PC-3 (cell line): ENCODE measurements around the gene PRSS50. TPM values are rescaled to one million over a fixed set of nuclear protein-coding genes. Genes with fewer than 3 reads are reported as not detected.

Experiments
- ATAC-seq: fragments of 200-7000 bp; cut with Tn5 transposase; 2 replicates; pipeline ENCODE4 v1.9.1; 2020; ENCODE audit warnings: mild to moderate bottlenecking, moderate library complexity
- BruUV-seq: library from RNA; stranded (reverse); fragments of 400-500 nt; replicated peaks from 2 replicates; lab custom pipeline; 2021; lab: Mats Ljungman, UMichigan
- CTCF ChIA-PET: fragments of 300-600 bp; sonication (Branson Sonifier 250); formaldehyde crosslinking; loops from one replicate; lab custom pipeline; 2022; ENCODE audit warnings: antibody characterized with exemption; lab: Charles Lee
- POLR2A ChIA-PET: fragments of 300-600 bp; sonication (Branson Sonifier 250); formaldehyde crosslinking; loops from one replicate; lab custom pipeline; 2022; ENCODE audit warnings: antibody characterized with exemption; ENCODE audit not compliant: unreplicated experiment; lab: Charles Lee
- DNase-seq: peaks from one replicate; pipeline ENCODE4 v3.0.0-alpha.2; 2015
- H2AFZ ChIP-seq: fragments of 300-600 bp; sonication (generic); 2 replicates; pipeline ENCODE4 v1.6.0; 2016; ENCODE audit warnings: antibody characterized with exemption, low read length
- H3F3A ChIP-seq: fragments of 300-600 bp; sonication (generic); one replicate; pipeline ENCODE4 v1.6.0; 2017; ENCODE audit warnings: antibody characterized with exemption, low read length, control low read depth, mild to moderate bottlenecking; ENCODE audit not compliant: unreplicated experiment
- H3K27ac ChIP-seq: fragments of 300-600 bp; sonication (generic); 2 replicates; pipeline ENCODE4 v1.5.1; 2016; ENCODE audit warnings: mild to moderate bottlenecking, low read length
- H3K27me3 ChIP-seq: fragments of 300-600 bp; sonication (generic); 2 replicates; pipeline ENCODE4 v1.6.1; 2016; ENCODE audit warnings: low read length, mixed read lengths
- H3K36me3 ChIP-seq: fragments of 300-600 bp; sonication (generic); 2 replicates; pipeline ENCODE4 v1.6.1; 2016; ENCODE audit warnings: low read depth, mixed run types, low read length, mixed read lengths
- H3K4me1 ChIP-seq: fragments of 300-600 bp; sonication (generic); 2 replicates; pipeline ENCODE4 v1.5.1; 2016; ENCODE audit warnings: low read length; ENCODE audit not compliant: insufficient read depth
- H3K4me2 ChIP-seq: fragments of 300-600 bp; sonication (generic); 2 replicates; pipeline ENCODE4 v1.6.0; 2016; ENCODE audit warnings: low read length
- H3K4me3 ChIP-seq: fragments of 300-600 bp; sonication (generic); 2 replicates; pipeline ENCODE4 v1.5.1; 2016; ENCODE audit warnings: mild to moderate bottlenecking, low read length, mixed read lengths
- H3K79me2 ChIP-seq: fragments of 300-600 bp; sonication (generic); 2 replicates; pipeline ENCODE4 v1.6.1; 2017; ENCODE audit warnings: low read length, mixed read lengths
- H3K9ac ChIP-seq: fragments of 300-600 bp; sonication (generic); 2 replicates; pipeline ENCODE4 v1.6.0; 2016; ENCODE audit warnings: mild to moderate bottlenecking, low read length
- H3K9me2 ChIP-seq: fragments of 300-600 bp; sonication (generic); replicated peaks from 2 replicates; pipeline ENCODE4 v1.6.1; 2016; ENCODE audit warnings: mixed run types, low read length, mixed read lengths
- H3K9me3 ChIP-seq: fragments of 300-600 bp; sonication (generic); 2 replicates; pipeline ENCODE4 v1.6.1; 2016; ENCODE audit warnings: low read length, mixed read lengths
- H4K20me1 ChIP-seq: fragments of 300-600 bp; sonication (generic); 2 replicates; pipeline ENCODE4 v1.6.1; 2016; ENCODE audit warnings: low read length, mixed read lengths
- CTCF ChIP-seq: fragments of 300-600 bp; sonication (generic); conservative IDR thresholded peaks from 2 replicates; pipeline ENCODE4 v1.5.1; 2017; ENCODE audit warnings: antibody characterized with exemption, low read depth, mild to moderate bottlenecking, low read length
- EZH2 ChIP-seq: fragments of 300-600 bp; sonication (generic); IDR thresholded peaks from one replicate; pipeline ENCODE4 v1.6.1; 2017; ENCODE audit warnings: antibody characterized with exemption, mild to moderate bottlenecking, low read length; ENCODE audit not compliant: unreplicated experiment
- EZH2phosphoT487 ChIP-seq: fragments of 300-600 bp; sonication (generic); IDR thresholded peaks from 2 replicates; pipeline ENCODE4 v1.6.1; 2018; ENCODE audit warnings: mild to moderate bottlenecking, antibody characterized with exemption, low read length, borderline replicate concordance
- intact Hi-C: fragments of 100-400 bp; cut with micrococcal nuclease; formaldehyde crosslinking; loops from 2 replicates; pipeline ENCODE4 v1.9.0; 2023
- total RNA-seq: library from RNA; depleted of rRNA; stranded (reverse); fragments of >200 nt; gene quantifications from 2 replicates; pipeline ENCODE4 v1.2.3, GENCODE V29; 2014

Gene PRSS50
- total RNA-seq, 1 experiment from 2014 or later, result not detected

DNA sequence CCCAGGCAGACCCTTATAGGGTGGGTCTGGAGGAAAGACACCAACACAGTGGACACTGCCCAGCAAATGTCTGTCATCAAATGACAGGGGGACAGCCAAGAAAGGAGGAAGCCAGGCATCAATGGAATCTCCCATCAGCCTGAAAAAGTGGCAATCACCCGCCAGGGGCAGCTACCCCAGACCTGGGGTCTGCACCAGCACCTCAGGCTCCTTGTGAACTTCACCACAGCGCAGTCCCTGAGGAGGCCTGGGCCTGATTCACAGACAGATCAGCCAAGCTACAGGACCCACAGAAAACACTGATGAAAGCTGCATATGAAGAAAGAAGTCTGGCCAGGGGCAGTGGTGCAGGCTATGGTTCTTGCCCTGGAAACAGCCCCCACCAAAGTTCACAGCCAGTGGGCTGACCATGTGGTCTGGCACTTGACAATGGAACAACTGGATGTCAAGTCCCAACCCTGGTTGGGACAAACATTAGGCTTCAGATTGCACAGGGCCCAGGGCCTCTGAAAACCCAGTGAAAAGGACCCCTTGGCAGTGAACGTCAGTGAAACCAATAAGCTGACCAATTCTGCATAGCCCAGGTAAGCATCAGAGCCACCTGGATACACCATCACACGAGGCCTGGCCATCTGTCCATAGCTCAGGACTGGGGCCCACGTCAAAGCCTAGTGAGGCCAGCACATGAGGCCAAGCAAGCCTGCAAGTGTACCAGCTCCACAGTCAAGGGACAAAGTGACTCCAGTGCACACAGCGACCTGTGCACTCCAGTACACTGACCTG lies 53.3 kb downstream of the PRSS50 start:
- no peaks in the 10 kb centered on the region for H3K36me3 ChIP-seq
- H3K79me2 ChIP-seq, result no peaks in the 10 kb centered on the region
- H3K27me3 ChIP-seq, result no peaks in the 10 kb centered on the region
- H3K4me2 ChIP-seq, result no peak overlapping the region
- TF ChIP-seq EZH2 (no peak), CTCF (no peak), EZH2phosphoT487 (no peak)
- H3F3A ChIP-seq, result no peaks in the 10 kb centered on the region
- no peak for DNase-seq
- no peak overlapping the region for H3K27ac ChIP-seq
- ChIA-PET POLR2A (interaction anchor here (0.5 kb wide), 1 partner anchor 181 kb away, joined by 4 read pairs; no protein-coding TSS in a partner anchor), CTCF (interaction anchor here (0.6 to 1.0 kb wide), 2 partner anchors 29 to 245 kb away, joined by 3 read pairs; partner anchors contain the start of gene ALS2CL)
- H3K9ac ChIP-seq, result no peak overlapping the region
- intact Hi-C loops, result no loop called here
- BruUV-seq, result no TSS peak
- no peak overlapping the region for H2AFZ ChIP-seq
- ATAC-seq, result no peak
- H3K9me3 ChIP-seq, result no peaks in the 10 kb centered on the region
- H4K20me1 ChIP-seq, result no peaks in the 10 kb centered on the region
- peaks cover 13% of the 10 kb centered on the region for H3K4me1 ChIP-seq
- no peaks in the 10 kb centered on the region for H3K9me2 ChIP-seq
- H3K4me3 ChIP-seq, result no peak overlapping the region

- intact Hi-C loops, result no loop called here
- Histone ChIP-seq H3K27ac (no peak overlapping the region), H3K27me3 (no peaks in the 10 kb centered on the region), H3K9me2 (no peaks in the 10 kb centered on the region), H3K4me1 (peaks cover 13% of the 10 kb centered on the region), H4K20me1 (no peaks in the 10 kb centered on the region), H3K9me3 (no peaks in the 10 kb centered on the region), H3F3A (no peaks in the 10 kb centered on the region), H3K9ac (no peak overlapping the region), H3K4me3 (no peak overlapping the region), H3K4me2 (no peak overlapping the region), H3K79me2 (no peaks in the 10 kb centered on the region), H2AFZ (no peak overlapping the region), H3K36me3 (no peaks in the 10 kb centered on the region)
- ChIA-PET POLR2A (interaction anchor here (0.5 kb wide), 1 partner anchor 182 kb away, joined by 4 read pairs; no protein-coding TSS in a partner anchor), CTCF (interaction anchor here (0.6 to 1.0 kb wide), 2 partner anchors 30 to 246 kb away, joined by 3 read pairs; partner anchors contain the start of gene ALS2CL)
- peak; percentile 8; the same call in 1 of the 2 replicates for ATAC-seq
- no TSS peak for BruUV-seq
- TF ChIP-seq EZH2phosphoT487 (no peak), CTCF (peak; percentile 57)
- peak; percentile 41 for DNase-seq
Observed at GRCh38 chr3:46663591-46664135, 54.0 kb downstream of the PRSS50 start.
